Activated CD4-positive, alpha-beta T cell treated with anti-CD3 and anti-CD28 coated beads for 36 hours (primary cell): ENCODE measurements around the gene IGSF6. TPM values are rescaled to one million over a fixed set of nuclear protein-coding genes. Genes with fewer than 3 reads are reported as not detected.
"Not testable (repeated sequence)": the region's sequence is repeated elsewhere in the genome, so short reads cannot be mapped to it uniquely, and the experiment has no call there.

ENCODE experiments used
- ATAC-seq: fragments of 200-7000 bp; cut with Tn5 transposase; one replicate; pipeline ENCODE4 v1.10.0; 2021; ENCODE audit warnings: mild to moderate bottlenecking, moderate library complexity
- CTCF ChIA-PET: fragments of 350-600 bp; sonication (Branson Sonifier 250); formaldehyde crosslinking; loops from one replicate; lab custom pipeline; 2021; ENCODE audit warnings: antibody characterized with exemption; lab: Charles Lee
- POLR2A ChIA-PET: fragments of 350-600 bp; sonication (Branson Sonifier 250); formaldehyde crosslinking; loops from one replicate; lab custom pipeline; 2021; ENCODE audit warnings: antibody characterized with exemption, inconsistent platforms; lab: Charles Lee
- DNase-seq: peaks from one replicate; pipeline ENCODE4 v3.0.0-alpha.2; 2020
- H3K27ac Mint-ChIP-seq: one replicate; pipeline ENCODE4 v1.8.0; 2021; ENCODE audit warnings: mixed read lengths
- H3K27me3 Mint-ChIP-seq: one replicate; pipeline ENCODE4 v1.8.0; 2021; ENCODE audit warnings: mixed read lengths
- H3K36me3 Mint-ChIP-seq: one replicate; pipeline ENCODE4 v1.8.0; 2021; ENCODE audit warnings: low read depth, mixed read lengths
- H3K4me1 Mint-ChIP-seq: one replicate; pipeline ENCODE4 v1.8.0; 2021; ENCODE audit warnings: mixed read lengths
- H3K4me3 Mint-ChIP-seq: one replicate; pipeline ENCODE4 v1.8.0; 2021; ENCODE audit warnings: mild to moderate bottlenecking, moderate library complexity, mixed read lengths
- H3K9me3 Mint-ChIP-seq: one replicate; pipeline ENCODE4 v1.8.0; 2021; ENCODE audit warnings: low read depth, mixed read lengths
- intact Hi-C, 2 experiments: fragments of 100-400 bp; cut with DNase I in 1 of 2; cut with micrococcal nuclease in 1 of 2; formaldehyde crosslinking; loops; one replicate each; pipeline versions ENCODE4 v1.14.2 to v1.15.1; 2022 to 2024; cut with DNase I, micrococcal nuclease
- total RNA-seq, 2 experiments: library from RNA; stranded (reverse); gene quantifications; one replicate each; pipeline ENCODE4 v1.2.3, GENCODE V29; 2021

Gene IGSF6
- total RNA-seq, 2 experiments from 2014 or later: 0.11 to 0.14 TPM

DNA sequence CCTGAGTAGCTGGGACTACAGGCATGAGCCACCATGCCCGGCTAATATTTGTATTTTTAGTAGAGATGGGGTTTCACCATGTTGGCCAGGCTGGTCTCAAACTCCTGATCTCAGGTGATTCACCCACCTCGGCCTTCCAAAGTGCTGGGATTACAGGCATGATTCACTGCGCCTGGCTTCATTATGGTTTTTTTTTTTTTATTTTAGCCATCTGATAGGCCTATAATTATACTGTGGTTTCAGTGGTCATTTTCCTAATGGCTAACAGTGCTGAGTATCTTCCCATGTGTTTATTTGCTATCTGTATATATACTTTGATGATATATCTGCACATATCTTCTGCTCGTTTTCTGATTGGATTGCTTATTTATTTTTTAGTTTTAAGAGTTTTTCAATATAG lies 22.0 kb upstream of the IGSF6 start:
- POLR2A ChIA-PET, H3K27ac Mint-ChIP-seq, H3K4me1 Mint-ChIP-seq, intact Hi-C loops, ATAC-seq, H3K27me3 Mint-ChIP-seq, H3K4me3 Mint-ChIP-seq, H3K9me3 Mint-ChIP-seq, DNase-seq, H3K36me3 Mint-ChIP-seq: not testable (repeated sequence)
- CTCF ChIA-PET: interaction anchor here (0.7 to 1.4 kb wide), 2 partner anchors 18 to 403 kb away, joined by 3 to 5 read pairs; no protein-coding TSS in a partner anchor

DNA sequence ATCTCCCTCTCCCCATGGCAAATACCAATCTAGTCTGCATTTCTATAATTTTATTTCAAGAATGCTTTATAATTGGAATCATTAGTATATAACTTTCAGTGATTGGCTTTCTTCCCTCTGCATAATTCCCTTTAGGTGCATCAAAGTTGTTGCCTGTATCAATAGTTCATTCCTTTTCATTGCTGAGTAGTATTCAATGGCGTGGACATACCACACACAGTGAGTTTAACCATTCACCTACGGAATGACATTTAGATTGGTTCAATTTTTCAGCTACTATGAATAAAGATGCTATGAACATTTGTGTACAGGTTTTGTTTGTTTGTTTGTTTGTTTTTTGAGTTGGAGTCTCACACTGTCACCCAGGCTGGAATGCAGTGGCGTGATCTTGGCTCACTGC lies 21.1 kb upstream of the IGSF6 start:
- H3K27me3 Mint-ChIP-seq: peaks cover 3% of the 10 kb centered on the region
- H3K36me3 Mint-ChIP-seq: no peaks in the 10 kb centered on the region
- H3K9me3 Mint-ChIP-seq: peaks cover 2% of the 10 kb centered on the region
- DNase-seq (no peak), ATAC-seq (no peak)
- H3K4me1 Mint-ChIP-seq: no peaks in the 10 kb centered on the region
- ChIA-PET CTCF (no interaction called here), POLR2A (no interaction called here)
- intact Hi-C loops: no loop called here
- H3K27ac Mint-ChIP-seq: no peak overlapping the region
- H3K4me3 Mint-ChIP-seq: no peak overlapping the region

DNA sequence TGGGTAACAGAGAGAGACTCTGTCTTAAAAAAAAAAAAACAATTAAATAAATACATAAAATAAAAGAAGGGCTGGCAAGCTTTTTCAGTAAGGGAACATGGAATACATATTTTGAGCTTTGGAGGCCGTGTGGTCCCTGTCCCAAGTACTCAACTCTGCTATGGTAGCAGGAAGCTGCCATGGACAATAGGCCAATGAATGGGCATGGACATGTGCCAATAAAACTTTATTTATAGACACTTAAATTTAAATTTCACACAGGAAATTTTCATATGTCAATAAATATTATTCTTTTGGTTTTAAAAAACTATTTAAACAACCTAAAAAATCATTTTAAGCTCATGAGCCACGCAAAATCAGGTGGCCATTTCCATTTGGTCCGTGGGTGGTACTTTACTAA lies 15.2 kb upstream of the IGSF6 start:
- no peaks in the 10 kb centered on the region for H3K36me3 Mint-ChIP-seq
- peaks cover 3% of the 10 kb centered on the region for H3K27me3 Mint-ChIP-seq
- no peak for DNase-seq
- H3K4me1 Mint-ChIP-seq: peaks cover 4% of the 10 kb centered on the region
- CTCF ChIA-PET: interaction anchor here (1.4 to 2.1 kb wide), 2 partner anchors 10 to 15 kb away, joined by 8 read pairs; no protein-coding TSS in a partner anchor
- no peak for ATAC-seq
- POLR2A ChIA-PET: no interaction called here
- H3K27ac Mint-ChIP-seq: no peak overlapping the region
- no peaks in the 10 kb centered on the region for H3K9me3 Mint-ChIP-seq
- H3K4me3 Mint-ChIP-seq: no peak overlapping the region
- intact Hi-C loops: no loop called here

DNA sequence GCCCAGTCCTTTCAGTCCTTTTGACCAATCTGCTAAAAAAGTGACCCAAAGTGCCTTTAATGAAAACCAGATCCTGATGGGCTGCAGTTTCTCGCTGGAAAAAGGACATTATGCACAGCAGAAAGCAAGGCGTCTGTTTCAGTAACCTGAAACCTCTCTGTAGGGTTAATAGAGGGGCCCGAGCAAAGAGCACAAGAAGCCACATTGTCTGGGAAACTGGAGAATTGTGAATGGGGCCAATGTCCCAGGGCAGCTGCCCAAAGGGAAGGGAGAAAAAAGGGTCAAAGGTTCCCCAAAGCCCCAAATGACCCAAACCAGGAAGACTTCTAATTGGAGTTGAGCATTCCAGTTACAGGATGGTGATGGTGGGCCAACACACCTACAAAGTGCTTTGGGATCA lies 14.4 kb upstream of the IGSF6 start:
- CTCF ChIA-PET: interaction anchor here (0.6 to 2.1 kb wide), 3 partner anchors 10 to 43 kb away, joined by 3 to 9 read pairs (median 8); no protein-coding TSS in a partner anchor

DNA sequence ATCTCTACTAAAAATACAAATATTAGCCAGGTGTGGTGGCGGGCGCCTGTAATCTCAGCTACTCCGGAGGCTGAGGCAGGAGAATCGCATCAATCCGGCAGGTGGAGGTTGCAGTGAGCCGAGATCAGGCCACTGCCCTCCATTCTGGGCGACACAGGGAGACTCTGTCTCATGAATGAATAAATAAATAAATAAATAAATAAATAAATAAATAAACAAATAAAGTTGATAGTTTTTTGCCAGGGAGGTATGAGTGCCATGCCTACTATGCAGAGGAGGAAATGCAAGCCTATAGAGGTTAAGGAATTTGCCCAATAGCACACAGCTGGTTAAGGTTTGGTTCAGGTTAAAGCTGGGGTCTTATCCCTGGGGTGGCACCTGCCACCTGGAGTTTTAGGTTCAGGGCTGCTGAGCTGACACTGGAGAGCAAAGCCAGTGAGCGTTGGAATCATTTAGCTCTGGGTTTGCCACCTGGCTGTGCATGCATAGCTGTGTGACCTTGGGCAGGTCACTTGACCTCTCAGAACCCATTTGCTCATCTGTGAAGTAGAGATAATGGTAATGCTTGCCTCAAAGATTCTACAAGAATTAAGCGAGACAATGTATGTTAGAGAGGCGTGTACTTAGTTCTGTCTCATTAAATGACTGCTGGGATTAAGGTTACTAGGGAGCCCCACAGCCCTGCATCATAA lies 12.5 kb upstream of the IGSF6 start:
- no peak overlapping the region for H3K27ac Mint-ChIP-seq
- H3K9me3 Mint-ChIP-seq: no peaks in the 10 kb centered on the region
- ATAC-seq: no peak
- ChIA-PET POLR2A (no interaction called here), CTCF (interaction anchor here (0.6 to 1.8 kb wide), 3 partner anchors 8 to 413 kb away, joined by 3 to 9 read pairs (median 3); no protein-coding TSS in a partner anchor)
- no peaks in the 10 kb centered on the region for H3K27me3 Mint-ChIP-seq
- peaks cover 18% of the 10 kb centered on the region for H3K4me1 Mint-ChIP-seq
- no peaks in the 10 kb centered on the region for H3K36me3 Mint-ChIP-seq
- DNase-seq: no peak
- no peak overlapping the region for H3K4me3 Mint-ChIP-seq
- intact Hi-C loops: no loop called here

More for the DNA sequence above, 14.4 kb upstream of the IGSF6 start:
- ATAC-seq: no peak
- H3K4me1 Mint-ChIP-seq: peaks cover 7% of the 10 kb centered on the region
- H3K4me3 Mint-ChIP-seq: no peak overlapping the region
- intact Hi-C loops: no loop called here
- no peaks in the 10 kb centered on the region for H3K9me3 Mint-ChIP-seq
- H3K36me3 Mint-ChIP-seq: no peaks in the 10 kb centered on the region
- H3K27ac Mint-ChIP-seq: no peak overlapping the region
- POLR2A ChIA-PET: no interaction called here
- peaks cover 3% of the 10 kb centered on the region for H3K27me3 Mint-ChIP-seq
- no peak for DNase-seq

DNA sequence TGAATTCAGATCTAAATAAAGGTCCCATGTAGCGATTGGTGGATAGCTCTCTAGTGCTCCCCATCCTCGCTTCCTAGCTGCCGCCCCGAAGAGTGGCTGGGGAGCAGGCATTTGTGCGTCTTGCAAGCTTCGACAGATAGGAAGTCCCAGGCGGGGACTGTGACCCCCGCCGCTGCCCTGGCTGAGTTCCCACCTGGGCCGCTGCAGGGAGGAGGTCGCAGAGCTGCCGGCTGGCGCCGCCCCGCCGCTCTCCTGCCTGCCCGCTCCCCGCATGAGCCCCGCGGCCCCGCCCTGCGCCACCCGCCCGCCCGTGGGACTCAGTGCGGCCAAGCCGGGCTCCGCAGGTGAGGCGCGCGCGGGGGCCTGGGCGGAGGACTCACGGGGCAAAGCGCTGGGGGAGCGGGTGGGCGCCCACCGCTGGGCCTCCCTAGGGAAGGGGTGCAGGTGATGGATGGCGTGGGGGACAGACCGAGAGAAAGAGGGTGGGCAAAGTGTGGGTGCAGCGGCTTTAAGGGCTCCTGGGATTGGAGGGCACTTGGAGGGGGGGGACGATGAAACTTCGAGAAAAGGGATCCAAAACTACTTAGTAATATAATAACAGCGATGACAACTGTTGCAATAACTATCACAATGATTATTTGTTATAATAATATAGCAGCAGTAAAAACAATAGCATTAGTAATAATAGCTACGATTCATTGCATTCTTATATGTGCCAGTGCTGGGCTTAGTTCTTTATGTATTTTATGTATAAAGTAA lies 11.7 kb upstream of the IGSF6 start, which contains the start of gene OTOA:
TSS of gene OTOA (plus strand) at position 80 of the 759 bp plus-strand sequence. CDS start 14,547 bp downstream, outside the sequence.
- intact Hi-C loops: no loop called here
- no peak within 1 kb of the TSS for H3K27ac Mint-ChIP-seq
- H3K36me3 Mint-ChIP-seq: no peaks in the 10 kb centered on the region
- H3K27me3 Mint-ChIP-seq: no peaks in the 10 kb centered on the region
- no peaks in the 10 kb centered on the region for H3K9me3 Mint-ChIP-seq
- peak within 1 kb of the TSS; percentile 51 for H3K4me3 Mint-ChIP-seq
- H3K4me1 Mint-ChIP-seq: peaks cover 18% of the 10 kb centered on the region
- DNase-seq: peak; percentile 54
- ChIA-PET CTCF (interaction anchor here (0.7 to 1.1 kb wide), 3 partner anchors 13 to 1589 kb away, joined by 3 to 5 read pairs (median 3); no protein-coding TSS in a partner anchor), POLR2A (no interaction called here)
- peak; percentile 71 for ATAC-seq

DNA sequence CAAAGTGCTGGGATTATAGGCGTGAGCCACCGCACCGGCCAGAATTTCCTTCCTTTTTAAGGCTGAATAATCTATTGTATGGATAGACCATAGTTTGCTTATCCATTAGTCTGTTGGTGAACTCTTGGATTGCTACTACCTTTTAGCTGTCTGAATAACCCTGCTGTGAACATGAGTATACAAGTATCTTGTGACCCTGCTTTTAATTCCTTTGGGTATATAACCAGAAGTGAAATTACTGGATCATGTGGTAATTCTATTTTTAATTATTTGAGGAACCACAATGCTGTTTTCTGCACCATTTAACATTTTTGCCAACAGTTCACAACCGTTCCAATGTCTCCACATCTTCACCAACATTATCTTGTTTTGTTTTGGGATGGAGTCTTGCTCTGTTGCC lies 6.7 kb upstream of the IGSF6 start:
- H3K4me1 Mint-ChIP-seq: peaks cover 41% of the 10 kb centered on the region
- POLR2A ChIA-PET: no interaction called here

DNA sequence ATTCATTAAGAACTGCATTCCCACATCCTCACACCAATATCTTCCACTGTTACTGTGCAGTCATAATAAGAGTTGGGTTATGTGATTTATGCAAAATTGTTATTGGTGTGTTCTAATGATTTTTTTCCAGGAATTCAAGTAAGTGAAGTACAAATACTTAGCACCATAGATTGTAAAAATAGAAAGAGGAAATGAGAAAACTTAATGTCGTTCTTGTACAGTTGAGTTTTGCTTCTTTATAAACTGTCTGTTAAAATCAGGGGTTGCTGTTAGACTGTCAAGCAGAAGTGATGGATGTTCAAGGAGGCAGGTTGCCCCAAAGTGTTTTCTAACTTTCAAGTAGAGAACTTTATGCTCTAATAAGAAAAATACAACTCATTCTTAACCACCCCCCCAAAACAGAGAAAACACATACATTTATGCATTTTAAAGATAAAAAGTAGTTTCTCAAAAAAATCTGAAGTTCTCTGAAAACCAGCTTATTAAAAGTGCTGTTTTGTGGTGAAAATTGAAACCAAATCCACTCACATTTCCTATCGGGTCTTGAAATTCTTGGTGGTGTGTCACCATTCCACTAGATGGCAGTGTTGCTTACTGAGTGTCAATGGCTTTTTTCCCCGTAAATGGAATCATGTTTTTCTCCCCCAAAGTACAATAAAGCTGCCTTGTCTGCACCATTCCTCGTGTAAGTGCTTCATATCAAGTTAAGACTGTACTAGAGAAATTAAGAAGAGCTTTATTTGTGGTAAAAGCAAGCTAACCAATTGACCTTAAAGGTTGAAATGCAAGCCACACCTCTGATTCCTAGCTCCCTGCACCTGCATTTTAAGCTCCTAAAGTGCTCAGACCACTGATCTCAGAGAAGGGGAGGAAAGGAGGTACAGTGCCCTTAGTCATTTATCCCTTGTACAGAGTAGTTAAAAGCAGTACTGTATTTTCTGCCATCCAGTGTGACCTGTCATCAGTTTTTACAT lies 4.7 kb upstream of the IGSF6 start:
- Mint-ChIP-seq H3K4me1 (peaks cover 41% of the 10 kb centered on the region), H3K27ac (no peak overlapping the region), H3K4me3 (no peak overlapping the region), H3K27me3 (no peaks in the 10 kb centered on the region), H3K9me3 (no peaks in the 10 kb centered on the region), H3K36me3 (peaks cover 7% of the 10 kb centered on the region)
- ATAC-seq: no peak
- ChIA-PET CTCF (interaction anchor here (0.5 to 2.4 kb wide), 38 partner anchors 9 to 1893 kb away, joined by 3 to 48 read pairs (median 5); partner anchors contain the start of gene METTL9), POLR2A (interaction anchor here (0.6 kb wide), 1 partner anchor 28 kb away, joined by 3 read pairs; no protein-coding TSS in a partner anchor)
- peak; percentile 40 for DNase-seq
- intact Hi-C loops: loop anchor here (1.0 to 5.0 kb wide), 2 partner anchors 51 to 530 kb away; no protein-coding TSS in a partner anchor

More for the DNA sequence above, 6.7 kb upstream of the IGSF6 start:
- no peak overlapping the region for H3K4me3 Mint-ChIP-seq
- CTCF ChIA-PET: interaction anchor here (1.2 to 2.4 kb wide), 2 partner anchors 12 to 25 kb away, joined by 3 to 48 read pairs; no protein-coding TSS in a partner anchor
- H3K27ac Mint-ChIP-seq: no peak overlapping the region
- DNase-seq: no peak
- no peaks in the 10 kb centered on the region for H3K9me3 Mint-ChIP-seq
- H3K27me3 Mint-ChIP-seq: no peaks in the 10 kb centered on the region
- peaks cover 7% of the 10 kb centered on the region for H3K36me3 Mint-ChIP-seq
- intact Hi-C loops: loop anchor here in 1 of 2 experiments (5.0 kb wide), 1 partner anchor 528 kb away; no protein-coding TSS in a partner anchor
- no peak for ATAC-seq

DNA sequence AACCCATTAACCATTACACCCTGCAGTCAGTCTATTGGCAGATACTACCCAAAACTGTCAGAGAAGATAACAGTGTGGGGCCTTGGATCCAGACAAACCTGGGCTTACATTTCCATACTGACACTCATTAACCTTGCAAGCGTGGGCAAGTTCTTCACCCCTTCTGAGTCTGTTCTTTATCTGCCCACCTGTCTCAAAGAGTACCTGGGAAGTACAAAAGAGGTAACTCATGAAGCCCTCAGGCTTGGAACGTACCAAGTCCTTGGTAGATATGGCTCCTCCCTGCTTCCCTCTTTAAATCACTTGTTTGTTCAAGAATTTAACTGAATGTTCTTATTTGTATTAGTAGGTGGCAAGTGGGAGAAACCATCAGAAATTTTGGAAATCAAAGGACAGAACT lies 2.5 kb upstream of the IGSF6 start:
- Mint-ChIP-seq H3K4me1 (peaks cover 34% of the 10 kb centered on the region), H3K9me3 (no peaks in the 10 kb centered on the region), H3K27me3 (no peaks in the 10 kb centered on the region), H3K4me3 (no peak overlapping the region), H3K36me3 (peaks cover 7% of the 10 kb centered on the region), H3K27ac (no peak overlapping the region)
- ChIA-PET CTCF (interaction anchor here (1.3 kb wide), 1 partner anchor 54 kb away, joined by 3 read pairs; no protein-coding TSS in a partner anchor), POLR2A (no interaction called here)
- ATAC-seq: no peak
- intact Hi-C loops: loop anchor here in 1 of 2 experiments (5.0 kb wide), 1 partner anchor 532 kb away; no protein-coding TSS in a partner anchor
- no peak for DNase-seq

DNA sequence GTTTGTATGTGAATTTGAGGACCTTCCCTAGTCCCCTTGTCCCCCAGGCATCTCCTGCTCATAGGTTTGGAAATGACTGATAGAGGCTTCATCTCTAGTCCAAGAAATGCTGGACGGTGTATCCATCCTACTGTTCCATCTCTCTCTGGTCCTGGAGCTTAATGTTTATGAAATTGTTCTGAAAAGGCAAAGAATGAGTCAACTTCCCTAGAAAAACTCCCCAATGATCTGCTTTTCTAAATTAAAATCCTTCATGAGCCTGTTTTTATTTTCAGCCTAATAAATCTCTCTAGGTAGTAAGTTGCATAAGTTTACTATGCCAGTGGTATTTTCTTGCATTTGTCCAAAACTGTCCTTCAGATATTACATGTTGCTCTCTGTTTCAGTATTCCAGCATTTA lies 2.1 kb upstream of the IGSF6 start:
- no peaks in the 10 kb centered on the region for H3K9me3 Mint-ChIP-seq
- intact Hi-C loops: no loop called here
- DNase-seq (no peak), ATAC-seq (no peak)
- H3K27ac Mint-ChIP-seq: no peak overlapping the region
- no peaks in the 10 kb centered on the region for H3K27me3 Mint-ChIP-seq
- H3K36me3 Mint-ChIP-seq: peaks cover 7% of the 10 kb centered on the region
- POLR2A ChIA-PET: no interaction called here
- peaks cover 36% of the 10 kb centered on the region for H3K4me1 Mint-ChIP-seq
- CTCF ChIA-PET: interaction anchor here (1.3 kb wide), 1 partner anchor 54 kb away, joined by 3 read pairs; no protein-coding TSS in a partner anchor
- H3K4me3 Mint-ChIP-seq: no peak overlapping the region
